H1 (cell line): ENCODE results near the gene DGKI. TPM values are rescaled to one million over a fixed set of nuclear protein-coding genes. Genes with fewer than 3 reads are reported as not detected.

ENCODE experiments used
- CTBP2 ChIP-seq: IDR thresholded peaks from 2 replicates; pipeline ENCODE4 v1.7.0; 2011; ENCODE audit warnings: borderline replicate concordance, mild to moderate bottlenecking, moderate library complexity, mixed read lengths, low read length; ENCODE audit not compliant: insufficient read depth, insufficient read length
- PHF8 ChIP-seq: fragments of 200-600 bp; sonication (generic); conservative IDR thresholded peaks from 2 replicates; pipeline ENCODE4 v1.7.1; 2012; ENCODE audit warnings: low read depth, mild to moderate bottlenecking, inconsistent platforms, low read length, moderate library complexity
- YY1 ChIP-seq: IDR thresholded peaks from 2 replicates; pipeline ENCODE4 v1.6.1; 2011; ENCODE audit warnings: low read depth, mild to moderate bottlenecking, low read length
- polyA plus RNA-seq, 7 experiments: library from polyadenylated mRNA; depleted of rRNA in 3 of 7; stranded (reverse) in 5 of 7; unstranded in 2 of 7; fragments of >200 nt in 5 of 7; fragments of 200-250 nt in 2 of 7; gene quantifications; 1 replicate in 5 of 7; 2 replicates in 1 of 7; 4 replicates in 1 of 7; pipeline versions ENCODE4 v1.2.1 to v1.2.3, GENCODE V29; 2011 to 2013; ENCODE audit warnings: missing spikeins in 2 of 7, mixed read lengths in 2 of 7
- total RNA-seq: library from RNA; stranded (reverse); fragmentation: NEBNext Ultra II Directional; extraction: Animal tissue kit (Norgen Biotek cat#: 25700); gene quantifications from 2 replicates; pipeline ENCODE4 v1.2.1, GENCODE V29; 2021

DGKI gene
- total and polyA plus RNA-seq, 2 of the 8 experiments (the other 6 are each of a cell fraction or from before 2014, with no cell fraction given), result 0.20 to 0.71 TPM

- TF ChIP-seq CTBP2 (no peak), PHF8 (no peak), YY1 (no peak)
These were observed 36.5 kb downstream of the DGKI start (continued) for GRCh38 chr7:137810248-137810647.
